Stimulated activated CD4-positive, alpha-beta T cell treated with anti-CD3 and anti-CD28 coated beads, Interleukin-4, amount 100 ng/mL, for 24 hours (primary cell): Measurements from ENCODE around the gene CCR2.
"Not testable (repeated sequence)": the region's sequence is repeated elsewhere in the genome, so short reads cannot be mapped to it uniquely, and the experiment has no call there.

ENCODE experiments used
- DNase-seq: peaks from one replicate; pipeline ENCODE4 v3.0.0-alpha.2; 2020

CCR2 gene

GRCh38 chr3:46381625-46382024, 27.7 kb downstream of the CCR2 start:
- DNase-seq, result no peak

- no peak for DNase-seq
Measured at GRCh38 chr3:46383211-46383950, 29.5 kb downstream of the CCR2 start.

GRCh38 chr3:46383951-46384330, 30.0 kb downstream of the CCR2 start:
- no peak for DNase-seq

GRCh38 chr3:46386205-46386604, 32.3 kb downstream of the CCR2 start:
- DNase-seq, result no peak

GRCh38 chr3:46388847-46389246, 34.9 kb downstream of the CCR2 start:
- DNase-seq, result not testable (repeated sequence)

GRCh38 chr3:46389306-46389705, 35.4 kb downstream of the CCR2 start:
- no peak for DNase-seq

- DNase-seq, result not testable (repeated sequence)
Measured at GRCh38 chr3:46391526-46391925, 37.6 kb downstream of the CCR2 start.

- no peak for DNase-seq
Measured at GRCh38 chr3:46393011-46393410, 39.1 kb downstream of the CCR2 start.

GRCh38 chr3:46393554-46394434, 39.9 kb downstream of the CCR2 start:
- DNase-seq, result no peak

GRCh38 chr3:46395210-46395661, 41.3 kb downstream of the CCR2 start:
- DNase-seq, result no peak

- no peak for DNase-seq
Measured at GRCh38 chr3:46395766-46396530, 42.0 kb downstream of the CCR2 start.

GRCh38 chr3:46397111-46397510, 43.2 kb downstream of the CCR2 start:
- DNase-seq, result no peak

GRCh38 chr3:46398186-46398955, 44.5 kb downstream of the CCR2 start:
- no peak for DNase-seq

GRCh38 chr3:46399098-46399497, 45.2 kb downstream of the CCR2 start:
- DNase-seq, result no peak

- no peak for DNase-seq
Measured at GRCh38 chr3:46399557-46399956, 45.6 kb downstream of the CCR2 start.

- no peak for DNase-seq
Measured at GRCh38 chr3:46400000-46400734, 46.3 kb downstream of the CCR2 start.

GRCh38 chr3:46400846-46401245, 46.9 kb downstream of the CCR2 start:
- DNase-seq, result no peak

- no peak for DNase-seq
Measured at GRCh38 chr3:46401579-46401978, 47.7 kb downstream of the CCR2 start.

GRCh38 chr3:46402902-46403301, 49.0 kb downstream of the CCR2 start:
- not testable (repeated sequence) for DNase-seq

- no peak for DNase-seq
Measured at GRCh38 chr3:46405301-46406019, 51.5 kb downstream of the CCR2 start.

- no peak for DNase-seq
Measured at GRCh38 chr3:46406443-46406787, 52.5 kb downstream of the CCR2 start.
